Stomach (tissue), 9 donors: ENCODE data around the gene C16orf95. TPM values are rescaled to one million over a fixed set of nuclear protein-coding genes. Genes with fewer than 3 reads are reported as not detected.
"Not testable (repeated sequence)": the region's sequence is repeated elsewhere in the genome, so short reads cannot be mapped to it uniquely, and the experiment has no call there.

Experiments used
- DNase-seq, 2 donors: peaks; one replicate each; pipeline versions ENCODE4 v3.0.0 to v3.0.0-alpha.2; 2013 to 2019
- H3K27ac ChIP-seq, 5 donors: fragments of 200-600 bp in 4 of 5; sonication (generic) in 4 of 5; one replicate each; pipeline ENCODE4 v1.5.1; 2013 to 2019; ENCODE audit warnings: mild to moderate bottlenecking in 1 of 5, moderate library complexity in 1 of 5
- H3K27me3 ChIP-seq, 3 donors: fragments of 200-600 bp; sonication (generic); one replicate each; pipeline ENCODE4 v1.5.1; 2017 to 2019; ENCODE audit warnings: mixed run types in 1 of 3
- H3K36me3 ChIP-seq, 4 donors: fragments of 200-600 bp; sonication (generic); 1 replicate in 3 of 4; 2 replicates in 1 of 4; pipeline ENCODE4 v1.5.1; 2016 to 2019
- H3K4me1 ChIP-seq, 4 donors: fragments of 200-600 bp; sonication (generic); one replicate each; pipeline ENCODE4 v1.5.1; 2016 to 2019
- H3K4me3 ChIP-seq, 4 donors: fragments of 200-600 bp; sonication (generic) in 3 of 4; one replicate each; pipeline ENCODE4 v1.5.1; 2016 to 2019; ENCODE audit warnings: mild to moderate bottlenecking in 1 of 4
- H3K9me3 ChIP-seq, 4 donors: fragments of 200-600 bp; sonication (generic); one replicate each; pipeline ENCODE4 v1.5.1; 2016 to 2019
- CTCF ChIP-seq, 7 experiments: fragments of 450-650 bp in 4 of 7; fragments of 200-600 bp in 3 of 7; sonication (generic) in 3 of 7; IDR thresholded peaks; one replicate each; pipeline ENCODE4 v1.5.1; 2016 to 2019; ENCODE audit warnings: antibody characterized with exemption in 7 of 7, control low read depth in 2 of 7, mild to moderate bottlenecking in 1 of 7
- EP300 ChIP-seq: sonication (generic); formaldehyde crosslinking; IDR thresholded peaks from one replicate; pipeline ENCODE4 v1.6.1; 2017; ENCODE audit warnings: antibody characterized with exemption
- POLR2A ChIP-seq, 4 donors: fragments of 450-650 bp; IDR thresholded peaks; one replicate each; pipeline ENCODE4 v1.6.1; 2016; ENCODE audit warnings: antibody characterized with exemption in 4 of 4, control low read depth in 2 of 4, mild to moderate bottlenecking in 1 of 4, moderate library complexity in 1 of 4
- POLR2AphosphoS5 ChIP-seq, 3 donors: sonication (generic); formaldehyde crosslinking; IDR thresholded peaks; one replicate each; pipeline ENCODE4 v1.6.1; 2016; ENCODE audit warnings: antibody characterized with exemption in 3 of 3
- WGBS, 5 donors: extraction: QIAGEN DNeasy Blood & Tissue Kit in 3 of 5; methylation state at CpG; one replicate each; pipeline versions ENCODE4 v1.1.5 to v1.1.7; 2013 to 2018; 5-methylcytosine and 5-hydroxymethylcytosine counted together
- intact Hi-C: fragments of 100-400 bp; cut with DNase I; formaldehyde crosslinking; loops from one replicate; pipeline ENCODE4 v1.15.1; 2023; ENCODE audit warnings: low total_unique reads
- polyA plus RNA-seq, 3 donors: library from polyadenylated mRNA; stranded (reverse); fragments of 200-250 nt; gene quantifications; one replicate each; pipeline ENCODE4 v1.2.3, GENCODE V29; 2013
- total RNA-seq, 5 donors: library from RNA; depleted of rRNA; stranded (reverse); fragments of >200 nt; gene quantifications; one replicate each; pipeline versions ENCODE4 v1.1.0 to v1.2.3, GENCODE V29; 2014 to 2016
- donor health status: healthy with polysubstance abuse.
- donor health status: Bipolar disorder and iron deficiency.
- donor health status: healthy.

C16orf95 gene
- total and polyA plus RNA-seq, 8 donors: 0.55 to 4.9 (median 4.3) TPM; not detected in 3

DNA sequence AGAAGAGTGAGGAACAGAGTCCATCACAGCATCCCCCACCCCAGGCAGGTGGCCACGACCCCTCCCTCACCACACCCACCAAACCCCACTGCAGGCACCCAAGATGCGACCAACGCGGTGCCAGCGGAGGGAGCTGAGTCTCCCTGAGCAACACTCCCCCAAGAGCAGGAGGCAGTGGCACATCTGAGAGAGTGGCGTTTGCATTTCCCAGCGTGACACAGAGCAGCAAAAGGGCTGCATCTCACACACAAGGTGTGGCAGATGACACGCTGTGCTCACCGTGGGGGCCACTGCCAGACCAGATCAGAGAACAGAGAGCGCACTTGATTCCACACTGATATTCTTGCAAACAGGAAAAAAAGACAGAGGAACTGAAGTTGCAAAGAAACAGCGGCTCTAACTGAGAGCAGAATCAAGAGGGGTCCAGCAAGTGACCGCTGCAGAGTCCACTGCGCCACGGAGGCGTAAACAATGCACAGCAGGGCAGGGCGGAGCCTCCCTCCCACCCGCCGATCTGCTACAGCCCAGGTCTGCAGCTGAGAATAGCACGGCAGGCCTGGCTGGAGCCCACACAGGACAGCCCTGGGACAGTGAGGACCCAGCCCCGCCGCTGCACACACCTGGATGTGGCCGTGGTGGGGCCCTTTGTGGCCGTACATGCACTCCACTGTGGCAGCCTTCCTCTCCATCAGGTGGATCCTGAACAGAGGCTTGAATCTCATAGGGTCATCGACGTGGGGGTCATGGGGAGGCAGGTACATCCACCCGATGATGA, 26.0 kb upstream of the C16orf95 start:
- H3K4me3 ChIP-seq: peak overlapping the region in 1 of 4 donors; percentile 3
- H3K36me3 ChIP-seq: peaks cover 43 to 94% (median 85%) of the 10 kb centered on the region in 4 donors
- TF ChIP-seq CTCF (IDR thresholded peaks at IDR 0.05) (no peak), POLR2A (IDR thresholded peaks at IDR 0.05) (no peak), POLR2AphosphoS5 (IDR thresholded peaks at IDR 0.05) (no peak), EP300 (no peak)
- no peak for DNase-seq
- no peaks in the 10 kb centered on the region for H3K9me3 ChIP-seq
- peaks cover 4 to 21% (median 13%) of the 10 kb centered on the region in 4 donors for H3K4me1 ChIP-seq
- H3K27me3 ChIP-seq: no peaks in the 10 kb centered on the region
- intact Hi-C loops: no loop called here
- 81 to 89% (median 83%) methylated on average over 23 to 26 of the region's 26 CpGs for WGBS, 5 donors
- H3K27ac ChIP-seq: no peak overlapping the region

- H3K27ac ChIP-seq: no peak overlapping the region
- no peak for DNase-seq
- peaks cover 47 to 91% (median 83%) of the 10 kb centered on the region in 4 donors for H3K36me3 ChIP-seq
- WGBS, 5 donors: 92 to 96% (median 94%) methylated on average over 18 to 20 of the region's 20 CpGs
- no peaks in the 10 kb centered on the region for H3K9me3 ChIP-seq
- no peak overlapping the region for H3K4me3 ChIP-seq
- peaks cover 4 to 21% (median 13%) of the 10 kb centered on the region in 4 donors for H3K4me1 ChIP-seq
- intact Hi-C loops: no loop called here
- H3K27me3 ChIP-seq: no peaks in the 10 kb centered on the region
- TF ChIP-seq EP300: no peak
- TF ChIP-seq POLR2AphosphoS5 (IDR thresholded peaks at IDR 0.05): no peak
- no peak for TF ChIP-seq POLR2A (IDR thresholded peaks at IDR 0.05)
- no peak for TF ChIP-seq CTCF (IDR thresholded peaks at IDR 0.05)
Measured at GRCh38 chr16:87342504-87342903, 25.3 kb upstream of the C16orf95 start.

DNA sequence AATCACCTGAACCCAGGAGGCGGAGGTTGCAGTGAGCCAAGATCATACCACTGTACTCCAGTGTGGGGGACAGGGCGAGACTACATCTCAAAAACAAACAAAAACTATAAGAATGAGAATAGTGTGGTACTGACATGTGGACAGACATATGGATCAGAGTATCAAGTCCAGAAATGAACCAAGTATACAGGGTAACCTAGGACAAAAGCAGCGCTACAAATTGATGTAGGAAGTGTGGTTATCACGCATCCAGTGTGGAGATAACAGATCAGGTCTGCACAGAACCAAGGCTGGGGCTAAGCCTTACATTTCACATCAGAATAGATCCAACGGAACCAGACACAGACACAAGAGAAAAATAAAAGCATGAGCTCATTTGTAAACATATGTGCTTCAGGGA, 23.0 kb upstream of the C16orf95 start:
- peaks cover 0 to 12% (median 4%) of the 10 kb centered on the region in 4 donors for H3K4me1 ChIP-seq
- no peaks in the 10 kb centered on the region for H3K9me3 ChIP-seq
- TF ChIP-seq EP300 (no peak), POLR2A (IDR thresholded peaks at IDR 0.05) (no peak), CTCF (IDR thresholded peaks at IDR 0.05) (no peak), POLR2AphosphoS5 (IDR thresholded peaks at IDR 0.05) (no peak)
- H3K36me3 ChIP-seq: peaks cover 41 to 87% (median 82%) of the 10 kb centered on the region in 4 donors
- WGBS, 5 donors: 90 to 96% (median 92%) methylated on average over 5 of the region's 5 CpGs
- H3K27me3 ChIP-seq: no peaks in the 10 kb centered on the region
- no peak overlapping the region for H3K4me3 ChIP-seq
- DNase-seq: no peak
- H3K27ac ChIP-seq: no peak overlapping the region
- intact Hi-C loops: no loop called here

DNA sequence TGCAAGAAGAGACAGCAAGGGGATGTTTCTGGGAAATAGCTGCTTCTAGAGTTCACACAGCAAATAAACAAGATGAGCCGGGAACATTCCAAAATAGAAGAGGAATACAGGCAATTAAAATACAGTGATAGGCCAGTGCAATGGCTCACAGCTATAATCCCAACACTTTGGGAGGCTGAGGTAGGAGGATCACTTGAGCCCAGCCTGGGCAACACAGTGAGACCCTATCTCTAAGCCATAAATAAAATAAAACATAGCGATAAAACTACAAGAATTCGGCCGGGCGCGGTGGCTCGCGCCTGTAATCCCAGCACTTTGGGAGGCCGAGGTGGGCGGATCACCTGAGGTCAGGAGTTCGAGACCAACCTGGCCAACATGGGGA, 22.5 kb upstream of the C16orf95 start:
- H3K27me3 ChIP-seq, DNase-seq, H3K27ac ChIP-seq, intact Hi-C loops, H3K9me3 ChIP-seq, H3K4me1 ChIP-seq, H3K4me3 ChIP-seq: not testable (repeated sequence)
- H3K36me3 ChIP-seq: peaks cover 45 to 92% (median 85%) of the 10 kb centered on the region in 4 donors
- 94 to 99% (median 96%) methylated on average over 11 of the region's 11 CpGs for WGBS, 5 donors

DNA sequence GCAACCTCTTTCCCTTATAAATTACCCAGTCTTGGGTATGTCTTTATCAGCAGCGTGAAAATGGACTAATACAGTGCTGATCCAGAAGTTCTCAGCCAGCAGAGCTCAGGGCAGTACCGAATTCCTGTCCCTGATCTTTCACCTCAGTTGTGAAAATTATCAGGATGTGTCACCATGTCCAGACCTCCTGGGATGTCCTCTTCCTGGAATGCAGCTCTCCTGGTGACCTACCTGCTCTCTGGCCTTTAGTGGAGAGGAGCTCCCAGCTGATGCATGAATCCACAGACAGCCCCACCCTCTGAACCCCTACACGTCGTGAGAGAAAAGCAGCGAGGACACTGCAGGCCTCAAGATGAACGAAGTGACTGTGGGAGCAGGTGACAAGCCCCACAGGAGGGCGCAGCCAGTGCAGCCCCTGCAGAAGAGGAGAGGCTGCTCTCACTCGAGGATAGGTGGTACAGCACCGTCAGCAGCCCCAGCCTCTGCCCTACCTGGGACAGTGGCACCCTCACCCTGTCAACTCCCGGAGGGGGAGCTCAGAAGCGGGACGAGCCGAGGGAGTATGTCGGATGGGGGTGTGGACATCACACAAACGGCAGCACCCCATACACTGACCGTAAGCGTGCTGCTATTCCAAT, 22.0 kb upstream of the C16orf95 start:
- peaks cover 50 to 95% (median 87%) of the 10 kb centered on the region in 4 donors for H3K36me3 ChIP-seq
- H3K27ac ChIP-seq: no peak overlapping the region
- H3K27me3 ChIP-seq: no peaks in the 10 kb centered on the region
- no peak overlapping the region for H3K4me3 ChIP-seq
- peaks cover 0 to 2% (median 0%) of the 10 kb centered on the region in 4 donors for H3K4me1 ChIP-seq
- TF ChIP-seq POLR2AphosphoS5 (IDR thresholded peaks at IDR 0.05): no peak
- TF ChIP-seq CTCF (IDR thresholded peaks at IDR 0.05): no peak
- no peak for TF ChIP-seq POLR2A (IDR thresholded peaks at IDR 0.05)
- TF ChIP-seq EP300: no peak
- DNase-seq: no peak
- intact Hi-C loops: no loop called here
- WGBS, 5 donors: 92 to 96% (median 95%) methylated on average over 16 to 17 of the region's 17 CpGs
- no peaks in the 10 kb centered on the region for H3K9me3 ChIP-seq
